Measurements from ENCODE around the gene BDNF.

BDNF gene

GRCh38 chr11:27694992-27695391 is 5.3 kb downstream of the BDNF start:
- no peaks in the 10 kb centered on the region for H3K79me2 ChIP-seq (ENCODE audit: insufficient read depth, low read length)
- H3K36me3 ChIP-seq (ENCODE audit: insufficient read depth, low read length) = no peaks in the 10 kb centered on the region
- H2AFZ ChIP-seq (ENCODE audit: low read length) = no peak overlapping the region
- H4K20me1 ChIP-seq (ENCODE audit: insufficient read depth, low read length, poor library complexity, severe bottlenecking) = no peaks in the 10 kb centered on the region
- TF ChIP-seq EZH2phosphoT487 (IDR thresholded peaks at IDR 0.05; ENCODE audit: borderline replicate concordance) (no peak), CTCF (conservative IDR thresholded peaks at IDR 0.05; ENCODE audit: low read length) (peak; percentile 68)
- H3K9me2 ChIP-seq (replicated peaks; ENCODE audit: low read depth, low read length) = no peaks in the 10 kb centered on the region
- H3K27me3 ChIP-seq (ENCODE audit: insufficient read depth, low read length, poor library complexity, severe bottlenecking) = no peaks in the 10 kb centered on the region
- H3K4me2 ChIP-seq (ENCODE audit: low read depth, low read length, poor library complexity, severe bottlenecking) = no peak overlapping the region
- H3K9me3 ChIP-seq (ENCODE audit: insufficient read depth, low read depth, low read length) = no peaks in the 10 kb centered on the region
- no peaks in the 10 kb centered on the region for H3F3A ChIP-seq (ENCODE audit: low read depth)
- H3K9ac ChIP-seq (ENCODE audit: low read depth, low read length, poor library complexity, severe bottlenecking) = no peak overlapping the region
- H3K4me1 ChIP-seq (ENCODE audit: insufficient read depth, low read length, poor library complexity, severe bottlenecking) = no peaks in the 10 kb centered on the region
- no peak overlapping the region for H3K4me3 ChIP-seq (ENCODE audit: low read length, poor library complexity, severe bottlenecking)

GRCh38 chr11:27693398-27693797 is 6.9 kb downstream of the BDNF start:
- no peaks in the 10 kb centered on the region for H3K79me2 ChIP-seq (ENCODE audit: insufficient read depth, low read length)
- no peaks in the 10 kb centered on the region for H3F3A ChIP-seq (ENCODE audit: low read depth)

DNA sequence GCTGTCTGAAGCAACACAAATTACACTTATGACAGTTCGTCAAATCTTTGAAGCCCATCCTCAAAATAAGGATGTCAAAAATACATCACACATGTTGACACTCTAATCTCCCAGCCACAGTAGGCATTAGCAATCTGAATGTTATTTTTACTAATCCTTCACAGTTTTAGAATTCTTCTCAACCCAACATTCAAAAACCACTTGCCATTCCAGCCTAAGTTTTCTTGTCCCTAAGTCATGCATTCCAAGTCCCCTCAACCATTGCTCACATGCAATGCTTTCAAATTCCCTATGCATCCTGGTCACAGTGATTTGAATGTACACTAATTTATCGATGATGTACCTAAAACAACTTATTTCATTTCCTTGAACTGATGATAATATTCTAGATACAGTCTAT is 7.5 kb downstream of the BDNF start:
- Histone ChIP-seq H3K4me1 (ENCODE audit: insufficient read depth, low read length, poor library complexity, severe bottlenecking) (no peaks in the 10 kb centered on the region), H3K9ac (ENCODE audit: low read depth, low read length, poor library complexity, severe bottlenecking) (no peak overlapping the region), H2AFZ (ENCODE audit: low read length) (no peak overlapping the region), H3K36me3 (ENCODE audit: insufficient read depth, low read length) (no peaks in the 10 kb centered on the region), H3F3A (ENCODE audit: low read depth) (no peaks in the 10 kb centered on the region), H3K79me2 (ENCODE audit: insufficient read depth, low read length) (no peaks in the 10 kb centered on the region), H3K4me2 (ENCODE audit: low read depth, low read length, poor library complexity, severe bottlenecking) (no peak overlapping the region), H4K20me1 (ENCODE audit: insufficient read depth, low read length, poor library complexity, severe bottlenecking) (no peaks in the 10 kb centered on the region), H3K9me3 (ENCODE audit: insufficient read depth, low read depth, low read length) (no peaks in the 10 kb centered on the region), H3K4me3 (ENCODE audit: low read length, poor library complexity, severe bottlenecking) (no peak overlapping the region), H3K27me3 (ENCODE audit: insufficient read depth, low read length, poor library complexity, severe bottlenecking) (no peaks in the 10 kb centered on the region), H3K9me2 (replicated peaks; ENCODE audit: low read depth, low read length) (no peaks in the 10 kb centered on the region)
- TF ChIP-seq EZH2phosphoT487 (IDR thresholded peaks at IDR 0.05; ENCODE audit: borderline replicate concordance) = no peak
- no peak for TF ChIP-seq CTCF (conservative IDR thresholded peaks at IDR 0.05; ENCODE audit: low read length)

More at GRCh38 chr11:27693398-27693797, 6.9 kb downstream of the BDNF start:
- H3K9me3 ChIP-seq (ENCODE audit: insufficient read depth, low read depth, low read length) = no peaks in the 10 kb centered on the region
- no peak overlapping the region for H3K4me2 ChIP-seq (ENCODE audit: low read depth, low read length, poor library complexity, severe bottlenecking)
- no peak overlapping the region for H2AFZ ChIP-seq (ENCODE audit: low read length)
- no peak overlapping the region for H3K9ac ChIP-seq (ENCODE audit: low read depth, low read length, poor library complexity, severe bottlenecking)
- no peaks in the 10 kb centered on the region for H3K36me3 ChIP-seq (ENCODE audit: insufficient read depth, low read length)
- H3K27me3 ChIP-seq (ENCODE audit: insufficient read depth, low read length, poor library complexity, severe bottlenecking) = no peaks in the 10 kb centered on the region
- no peak for TF ChIP-seq CTCF (conservative IDR thresholded peaks at IDR 0.05; ENCODE audit: low read length)
- TF ChIP-seq EZH2phosphoT487 (IDR thresholded peaks at IDR 0.05; ENCODE audit: borderline replicate concordance) = no peak
- H3K4me3 ChIP-seq (ENCODE audit: low read length, poor library complexity, severe bottlenecking) = no peak overlapping the region
- H4K20me1 ChIP-seq (ENCODE audit: insufficient read depth, low read length, poor library complexity, severe bottlenecking) = no peaks in the 10 kb centered on the region
- no peaks in the 10 kb centered on the region for H3K4me1 ChIP-seq (ENCODE audit: insufficient read depth, low read length, poor library complexity, severe bottlenecking)
- no peaks in the 10 kb centered on the region for H3K9me2 ChIP-seq (replicated peaks; ENCODE audit: low read depth, low read length)
